Body of pancreas (tissue), 4 donors: ENCODE data around the gene HSF5.

ENCODE experiments used
- POLR2A ChIP-seq, 3 donors: fragments of 450-650 bp; IDR thresholded peaks; one replicate each; pipeline ENCODE4 v1.6.1; 2016; ENCODE audit warnings: antibody characterized with exemption in 3 of 3, mild to moderate bottlenecking in 2 of 3
- TF ChIP-seq, protein P1 (sequence below), 7 experiments: fragments of 450-650 bp in 4 of 7; fragments of 200-600 bp in 3 of 7; sonication (generic) in 3 of 7; IDR thresholded peaks; one replicate each; pipeline ENCODE4 v1.5.1; 2016 to 2019; ENCODE audit warnings: antibody characterized with exemption in 7 of 7

DNA sequence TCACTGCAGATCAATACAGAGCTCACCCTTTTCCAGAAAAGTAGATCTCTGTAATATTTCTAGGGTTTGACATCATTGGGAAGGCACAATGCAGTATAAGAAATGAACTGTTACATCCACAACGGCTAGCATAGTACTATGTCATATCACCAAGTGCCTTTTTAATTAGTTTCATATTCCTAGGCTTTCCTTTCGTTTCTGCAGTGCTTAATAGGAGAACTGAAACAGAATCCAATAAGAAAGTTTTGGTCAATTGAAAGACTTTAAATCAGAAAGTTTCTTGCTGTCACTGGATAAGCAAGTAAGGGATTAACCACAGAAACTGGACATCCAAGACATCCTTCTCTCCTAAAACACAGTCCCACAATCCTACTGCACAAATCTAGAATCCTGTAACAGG is 67.4 kb downstream of the HSF5 start:
- TF ChIP-seq POLR2A (IDR thresholded peaks at IDR 0.05): no peak
- TF ChIP-seq, protein P1, sequence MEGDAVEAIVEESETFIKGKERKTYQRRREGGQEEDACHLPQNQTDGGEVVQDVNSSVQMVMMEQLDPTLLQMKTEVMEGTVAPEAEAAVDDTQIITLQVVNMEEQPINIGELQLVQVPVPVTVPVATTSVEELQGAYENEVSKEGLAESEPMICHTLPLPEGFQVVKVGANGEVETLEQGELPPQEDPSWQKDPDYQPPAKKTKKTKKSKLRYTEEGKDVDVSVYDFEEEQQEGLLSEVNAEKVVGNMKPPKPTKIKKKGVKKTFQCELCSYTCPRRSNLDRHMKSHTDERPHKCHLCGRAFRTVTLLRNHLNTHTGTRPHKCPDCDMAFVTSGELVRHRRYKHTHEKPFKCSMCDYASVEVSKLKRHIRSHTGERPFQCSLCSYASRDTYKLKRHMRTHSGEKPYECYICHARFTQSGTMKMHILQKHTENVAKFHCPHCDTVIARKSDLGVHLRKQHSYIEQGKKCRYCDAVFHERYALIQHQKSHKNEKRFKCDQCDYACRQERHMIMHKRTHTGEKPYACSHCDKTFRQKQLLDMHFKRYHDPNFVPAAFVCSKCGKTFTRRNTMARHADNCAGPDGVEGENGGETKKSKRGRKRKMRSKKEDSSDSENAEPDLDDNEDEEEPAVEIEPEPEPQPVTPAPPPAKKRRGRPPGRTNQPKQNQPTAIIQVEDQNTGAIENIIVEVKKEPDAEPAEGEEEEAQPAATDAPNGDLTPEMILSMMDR (IDR thresholded peaks at IDR 0.05): no peak
